H1 (cell line): ENCODE measurements around the gene LRRFIP1. TPM values are rescaled to one million over a fixed set of nuclear protein-coding genes. Genes with fewer than 3 reads are reported as not detected.

Experiments used
- CTCF ChIA-PET: fragments of 300-600 bp; sonication (Branson Sonifier 250); formaldehyde crosslinking; loops from one replicate; lab custom pipeline; 2021; ENCODE audit not compliant: partially characterized antibody; lab: Charles Lee
- POLR2A ChIA-PET: fragments of 300-600 bp; sonication (Branson Sonifier 250); formaldehyde crosslinking; loops from one replicate; lab custom pipeline; 2021; ENCODE audit warnings: inconsistent platforms; ENCODE audit not compliant: partially characterized antibody; lab: Charles Lee
- DNase-seq, 2 experiments: peaks; one replicate each; pipeline versions ENCODE4 v3.0.0 to v3.0.0-alpha.2; 2010 to 2022; ENCODE audit warnings: low spot score in 2 of 2, low read depth in 1 of 2, mixed read lengths in 1 of 2
- FAIRE-seq: peaks from 2 replicates; lab custom pipeline; 2011; peaks lifted over from hg19 to GRCh38; lab: Jason Lieb, UNC
- H2AFZ ChIP-seq: 2 replicates; pipeline ENCODE4 v1.8.1; 2012; ENCODE audit warnings: low read length, inconsistent platforms
- H2AK5ac ChIP-seq: 2 replicates; pipeline ENCODE4 v1.6.1; 2013; ENCODE audit warnings: low read depth, low read length
- H2BK120ac ChIP-seq: replicated peaks from 2 replicates; pipeline ENCODE3; 2013; ENCODE audit warnings: low read depth, low read length, inconsistent platforms
- H2BK12ac ChIP-seq: 2 replicates; pipeline ENCODE4 v1.6.1; 2013; ENCODE audit warnings: low read depth, low read length
- H2BK15ac ChIP-seq: 2 replicates; pipeline ENCODE4 v1.6.1; 2013; ENCODE audit warnings: low read length
- H2BK20ac ChIP-seq: 2 replicates; pipeline ENCODE4 v1.6.1; 2013; ENCODE audit warnings: low read length
- H2BK5ac ChIP-seq: 2 replicates; pipeline ENCODE4 v1.6.1; 2013; ENCODE audit warnings: low read depth, low read length
- H3K14ac ChIP-seq: 2 replicates; pipeline ENCODE4 v1.6.1; 2013; ENCODE audit warnings: inconsistent platforms; ENCODE audit not compliant: insufficient read length
- H3K18ac ChIP-seq: 2 replicates; pipeline ENCODE4 v1.6.1; 2013; ENCODE audit warnings: low read length; ENCODE audit errors: extremely low read depth
- H3K23ac ChIP-seq: 2 replicates; pipeline ENCODE4 v1.6.1; 2013; ENCODE audit warnings: inconsistent platforms; ENCODE audit not compliant: insufficient read length
- H3K23me2 ChIP-seq: 2 replicates; pipeline ENCODE4 v1.6.1; 2013; ENCODE audit warnings: low read depth, low read length
- H3K27ac ChIP-seq: 2 replicates; pipeline ENCODE4 v1.6.1; 2011; ENCODE audit warnings: low read depth, low read length, inconsistent platforms
- H3K27me3 ChIP-seq, 4 experiments: replicated peaks in 1 of 4; 1 replicate in 1 of 4; 2 replicates in 3 of 4; pipeline versions ENCODE4 v1.6.1 to v1.8.1; 2011 to 2013; ENCODE audit warnings: low read length in 3 of 4, mild to moderate bottlenecking in 3 of 4, inconsistent platforms in 2 of 4, mixed read lengths in 2 of 4, moderate library complexity in 1 of 4; ENCODE audit not compliant: control insufficient read depth in 3 of 4, insufficient read depth in 3 of 4; ENCODE audit errors: extremely low read depth in 1 of 4
- H3K36me3 ChIP-seq, 4 experiments: 2 replicates each; pipeline versions ENCODE4 v1.6.1 to v1.8.1; 2011 to 2013; ENCODE audit warnings: mild to moderate bottlenecking in 4 of 4, low read length in 3 of 4, moderate library complexity in 2 of 4, control low read depth in 1 of 4, inconsistent platforms in 1 of 4; ENCODE audit not compliant: insufficient read depth in 4 of 4, control insufficient read depth in 2 of 4
- H3K4ac ChIP-seq: replicated peaks from 2 replicates; pipeline ENCODE3; 2013; ENCODE audit warnings: low read length, low read depth, mixed read lengths, inconsistent platforms; ENCODE audit not compliant: insufficient read length
- H3K4me1 ChIP-seq, 4 experiments: replicated peaks in 1 of 4; 1 replicate in 1 of 4; 2 replicates in 3 of 4; pipeline versions ENCODE4 v1.6.1 to v1.8.1; 2011 to 2013; ENCODE audit warnings: low read length in 3 of 4, inconsistent platforms in 2 of 4, mixed read lengths in 1 of 4; ENCODE audit not compliant: insufficient read depth in 4 of 4, control insufficient read depth in 3 of 4
- H3K4me2 ChIP-seq, 2 experiments: 2 replicates each; pipeline versions ENCODE4 v1.6.1 to v1.8.1; 2011 to 2013; ENCODE audit warnings: low read depth in 2 of 2, low read length in 2 of 2, control low read depth in 1 of 2, inconsistent platforms in 1 of 2, mild to moderate bottlenecking in 1 of 2; ENCODE audit not compliant: insufficient read depth in 1 of 2
- H3K4me3 ChIP-seq, 4 experiments: fragments of 200-600, 300-600 bp in 1 of 4; sonication (generic), shearing (Covaris generic), sonication (Bioruptor Twin) in 1 of 4; 2 replicates each; pipeline versions ENCODE4 v1.5.1 to v1.8.1; 2011 to 2016; ENCODE audit warnings: low read length in 4 of 4, low read depth in 3 of 4, control low read depth in 2 of 4, inconsistent platforms in 2 of 4, mild to moderate bottlenecking in 2 of 4, mixed read lengths in 1 of 4, moderate library complexity in 1 of 4; ENCODE audit not compliant: insufficient read depth in 2 of 4; ENCODE audit errors: extremely low read depth in 1 of 4
- H3K56ac ChIP-seq: replicated peaks from 2 replicates; pipeline ENCODE3; 2013; ENCODE audit warnings: low read depth, mild to moderate bottlenecking, mixed read lengths, low read length, inconsistent platforms; ENCODE audit not compliant: insufficient read length
- H3K79me1 ChIP-seq: 2 replicates; pipeline ENCODE4 v1.6.1; 2013; ENCODE audit warnings: low read depth, low read length, control low read depth
- H3K79me2 ChIP-seq, 2 experiments: 2 replicates each; pipeline versions ENCODE4 v1.6.1 to v1.8.1; 2012 to 2013; ENCODE audit warnings: low read length in 2 of 2, mild to moderate bottlenecking in 2 of 2, inconsistent platforms in 1 of 2; ENCODE audit not compliant: insufficient read depth in 2 of 2, control insufficient read depth in 1 of 2
- H3K9ac ChIP-seq, 4 experiments: replicated peaks in 1 of 4; 1 replicate in 1 of 4; 2 replicates in 3 of 4; pipeline versions ENCODE4 v1.6.1 to v1.8.1; 2011 to 2013; ENCODE audit warnings: low read depth in 3 of 4, low read length in 3 of 4, control low read depth in 2 of 4, mild to moderate bottlenecking in 2 of 4, moderate library complexity in 2 of 4, inconsistent platforms in 1 of 4; ENCODE audit errors: extremely low read depth in 1 of 4
- H3K9me3 ChIP-seq, 2 experiments: 2 replicates each; pipeline versions ENCODE4 v1.6.1 to v1.8.1; 2012 to 2013; ENCODE audit warnings: mild to moderate bottlenecking in 2 of 2, moderate library complexity in 2 of 2, control low read depth in 1 of 2, inconsistent platforms in 1 of 2, low read depth in 1 of 2, low read length in 1 of 2, mixed read lengths in 1 of 2; ENCODE audit not compliant: insufficient read depth in 2 of 2
- H4K20me1 ChIP-seq, 2 experiments: replicated peaks in 1 of 2; 2 replicates each; pipeline versions ENCODE3 to v1.8.1; 2011 to 2013; ENCODE audit warnings: inconsistent platforms in 2 of 2, low read length in 2 of 2, mild to moderate bottlenecking in 1 of 2; ENCODE audit not compliant: insufficient read depth in 2 of 2, control insufficient read depth in 1 of 2
- H4K5ac ChIP-seq: 2 replicates; pipeline ENCODE4 v1.6.1; 2013; ENCODE audit warnings: low read length, low read depth, mixed read lengths, inconsistent platforms; ENCODE audit not compliant: insufficient read length
- H4K8ac ChIP-seq: 2 replicates; pipeline ENCODE4 v1.8.0; 2013; ENCODE audit warnings: mild to moderate bottlenecking, moderate library complexity, low read length, inconsistent platforms; ENCODE audit not compliant: insufficient read depth; ENCODE audit errors: extremely low read depth
- H4K91ac ChIP-seq: replicated peaks from 2 replicates; pipeline ENCODE3; 2013; ENCODE audit warnings: low read length, mixed read lengths, inconsistent platforms; ENCODE audit not compliant: insufficient read length
- CEBPB ChIP-seq: IDR thresholded peaks from 2 replicates; pipeline ENCODE4 v1.6.1; 2012; ENCODE audit warnings: low read depth, low read length
- CHD2 ChIP-seq: IDR thresholded peaks from 2 replicates; pipeline ENCODE4 v1.6.1; 2012; ENCODE audit warnings: low read length, improper control_type of control experiment
- CREB1 ChIP-seq: IDR thresholded peaks from 2 replicates; pipeline ENCODE4 v1.6.1; 2012; ENCODE audit warnings: inconsistent platforms
- EZH2 ChIP-seq: fragments of 200-600 bp; sonication (generic); IDR thresholded peaks from 2 replicates; pipeline ENCODE4 v1.7.1; 2012; ENCODE audit warnings: low read depth, mild to moderate bottlenecking, moderate library complexity, low read length, inconsistent platforms; ENCODE audit not compliant: severe bottlenecking
- GABPA ChIP-seq: IDR thresholded peaks from 2 replicates; pipeline ENCODE4 v1.6.1; 2011; ENCODE audit warnings: mild to moderate bottlenecking, low read length, moderate library complexity, borderline replicate concordance; ENCODE audit not compliant: insufficient read depth
- NANOG ChIP-seq: IDR thresholded peaks from 2 replicates; pipeline ENCODE4 v1.6.1; 2011; ENCODE audit warnings: low read length, low read depth, mild to moderate bottlenecking, inconsistent platforms; ENCODE audit not compliant: insufficient read depth, poor library complexity, severe bottlenecking
- SAP30 ChIP-seq: fragments of 300-600 bp; sonication (generic); IDR thresholded peaks from 2 replicates; pipeline ENCODE4 v1.7.1; 2012; ENCODE audit warnings: low read length, moderate library complexity, mild to moderate bottlenecking, inconsistent platforms; ENCODE audit not compliant: insufficient read depth, insufficient replicate concordance
- SIN3A ChIP-seq, 2 experiments: IDR thresholded peaks in 1 of 2; conservative IDR thresholded peaks in 1 of 2; 2 replicates each; pipeline ENCODE4 v1.6.1; 2011 to 2012; ENCODE audit warnings: low read length in 2 of 2, improper control_type of control experiment in 1 of 2, low read depth in 1 of 2, mild to moderate bottlenecking in 1 of 2
- SP4 ChIP-seq: IDR thresholded peaks from 2 replicates; pipeline ENCODE4 v1.6.1; 2012; ENCODE audit warnings: low read length, inconsistent platforms
- SUZ12 ChIP-seq: fragments of 200-600 bp; sonication (generic); IDR thresholded peaks from 2 replicates; pipeline ENCODE4 v1.6.1; 2012; ENCODE audit warnings: mild to moderate bottlenecking, inconsistent platforms, low read length, moderate library complexity, mixed read lengths
- USF2 ChIP-seq: IDR thresholded peaks from 2 replicates; pipeline ENCODE4 v1.6.1; 2011; ENCODE audit warnings: low read length, improper control_type of control experiment
- WGBS, 2 experiments: shearing (Covaris generic) in 1 of 2; methylation state at CpG; one replicate each; pipeline versions ENCODE4 v1.1.6 to v1.1.7; 2013 to 2015; ENCODE audit warnings: low lambda C conversion rate in 2 of 2, mixed read lengths in 2 of 2, inconsistent platforms in 1 of 2, low coverage in 1 of 2, missing lambda C conversion rate in 1 of 2; ENCODE audit not compliant: insufficient replicate concordance in 2 of 2, insufficient coverage in 1 of 2, insufficient read length in 1 of 2; ENCODE audit errors: extremely low coverage in 1 of 2, missing lambda C conversion rate in 1 of 2; 5-methylcytosine and 5-hydroxymethylcytosine counted together
- polyA plus RNA-seq, 7 experiments: library from polyadenylated mRNA; depleted of rRNA in 3 of 7; stranded (reverse) in 5 of 7; unstranded in 2 of 7; fragments of >200 nt in 5 of 7; fragments of 200-250 nt in 2 of 7; gene quantifications; 1 replicate in 5 of 7; 2 replicates in 1 of 7; 4 replicates in 1 of 7; pipeline versions ENCODE4 v1.2.1 to v1.2.3, GENCODE V29; 2011 to 2013; ENCODE audit warnings: missing spikeins in 2 of 7, mixed read lengths in 2 of 7
- total RNA-seq: library from RNA; stranded (reverse); fragmentation: NEBNext Ultra II Directional; extraction: Animal tissue kit (Norgen Biotek cat#: 25700); gene quantifications from 2 replicates; pipeline ENCODE4 v1.2.1, GENCODE V29; 2021

Gene LRRFIP1
- total and polyA plus RNA-seq, 2 of the 8 experiments (the other 6 are each of a cell fraction or from before 2014, with no cell fraction given) = 12.1 to 75.8 TPM

GRCh38 chr2:237653776-237654558 lies 26.6 kb downstream of the LRRFIP1 start:
- H3K4me1 ChIP-seq = no peaks in the 10 kb centered on the region
- no peak overlapping the region for H2AFZ ChIP-seq
- no peak overlapping the region for H4K91ac ChIP-seq
- H3K27ac ChIP-seq = no peak overlapping the region
- no peaks in the 10 kb centered on the region; a peak in 1 of 4 replicates for H3K79me2 ChIP-seq
- H3K18ac ChIP-seq = no peak overlapping the region
- FAIRE-seq = no peak
- H3K56ac ChIP-seq = no peak overlapping the region
- POLR2A ChIA-PET = no interaction called here
- no peak overlapping the region for H2BK5ac ChIP-seq
- H4K20me1 ChIP-seq = peaks cover 0 to 2% of the 10 kb centered on the region in 2 experiments
- H3K4me2 ChIP-seq = no peak overlapping the region
- no peak overlapping the region for H2BK120ac ChIP-seq
- no peak overlapping the region for H2BK20ac ChIP-seq
- H4K8ac ChIP-seq = no peak overlapping the region
- no peaks in the 10 kb centered on the region; a peak in 1 of 4 replicates for H3K9me3 ChIP-seq
- no peak for DNase-seq
- 84% methylated on average over 5 of the region's 5 CpGs; no CpG with 5 or more reads in 1 of the 2 experiments for WGBS, 2 experiments
- H3K14ac ChIP-seq = no peak overlapping the region
- no peak overlapping the region for H4K5ac ChIP-seq
- H3K23me2 ChIP-seq = no peaks in the 10 kb centered on the region
- H2AK5ac ChIP-seq = no peak overlapping the region
- H2BK15ac ChIP-seq = no peak overlapping the region
- no peak overlapping the region for H3K4ac ChIP-seq
- no peak overlapping the region for H3K9ac ChIP-seq
- H3K4me3 ChIP-seq = no peak overlapping the region
- H3K23ac ChIP-seq = no peak overlapping the region
- no peaks in the 10 kb centered on the region; the same call in 1 of the 2 replicates for H3K79me1 ChIP-seq
- no peak overlapping the region for H2BK12ac ChIP-seq
- CTCF ChIA-PET = interaction anchor here (0.6 kb wide), 1 partner anchor 1306 kb away, joined by 4 read pairs; no protein-coding TSS in a partner anchor
- H3K27me3 ChIP-seq = no peaks in the 10 kb centered on the region
- no peaks in the 10 kb centered on the region for H3K36me3 ChIP-seq
- no peak for TF ChIP-seq SUZ12
- TF ChIP-seq CEBPB = no peak
- TF ChIP-seq EZH2 = no peak
- TF ChIP-seq CREB1 = no peak
- no peak for TF ChIP-seq SIN3A (conservative IDR thresholded peaks at IDR 0.05 in 1 of 2, IDR thresholded peaks at IDR 0.05 in 1 of 2; ENCODE audit: low read depth in 1 of 2, low read length in 2 of 2)
- no peak for TF ChIP-seq SP4
- no peak for TF ChIP-seq SAP30
- no peak for TF ChIP-seq USF2
- no peak for TF ChIP-seq GABPA
- no peak for TF ChIP-seq CHD2
- no peak for TF ChIP-seq NANOG
